GM18507 (cell line): Measurements from ENCODE around the gene RPL39.
"Not testable (repeated sequence)": the region's sequence is repeated elsewhere in the genome, so short reads cannot be mapped to it uniquely, and the experiment has no call there.

Source experiments
- DNase-seq: peaks from one replicate; pipeline ENCODE4 v3.0.0; 2011; ENCODE audit warnings: low read depth; ENCODE audit not compliant: insufficient read length; ENCODE audit errors: extremely low spot score
- FAIRE-seq: peaks from 2 replicates; lab custom pipeline; 2011; peaks lifted over from hg19 to GRCh38; lab: Jason Lieb, UNC

RPL39 gene

DNA sequence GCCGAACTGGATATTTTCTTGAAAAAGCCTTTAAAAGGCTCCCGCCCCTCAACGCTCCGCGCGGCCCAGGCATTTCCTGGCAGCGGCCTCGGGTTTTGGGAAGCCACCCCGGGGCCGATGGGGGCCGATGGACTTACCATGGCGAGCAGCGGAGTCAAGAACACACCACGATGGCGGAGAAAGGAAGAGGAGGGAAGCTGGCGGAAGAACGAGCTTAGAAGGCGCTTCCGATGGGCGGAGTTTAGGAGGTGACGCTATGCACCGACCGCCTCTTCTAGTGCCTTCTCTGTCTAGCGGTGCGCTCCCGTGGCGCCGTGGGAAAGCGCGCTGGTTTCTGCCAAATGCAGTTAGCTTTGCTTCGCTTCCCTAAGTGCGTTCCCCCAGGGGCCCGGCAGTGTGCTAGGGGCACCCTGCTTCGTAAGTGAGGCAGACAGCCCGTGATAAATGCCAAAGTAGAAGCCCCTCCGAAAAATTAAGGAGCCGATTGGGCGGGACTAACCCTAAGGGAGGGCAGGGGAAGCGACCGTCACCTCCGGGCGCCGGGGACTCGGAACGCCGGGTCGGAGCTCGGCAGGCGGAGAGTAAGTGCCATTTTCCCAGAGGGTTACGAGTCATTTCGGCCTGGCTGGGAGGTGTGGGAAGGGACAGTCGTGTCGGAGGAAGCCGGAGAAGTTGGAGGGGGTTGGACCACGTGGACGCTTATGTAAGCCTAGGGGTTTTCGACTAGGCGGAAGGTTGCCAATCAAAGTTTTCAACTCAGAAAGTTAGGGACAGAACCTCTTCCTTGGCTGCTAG is at the start of gene RPL39:
Gene RPL39, minus strand, starts transcription at position 194 of the 795 bp plus-strand sequence. Its CDS starts 54 bp downstream, at position 140.
- DNase-seq (peak; percentile 43), FAIRE-seq (peak; percentile 95)

GRCh38 chrX:119833905-119834304 is 42.5 kb upstream of the RPL39 start:
- DNase-seq, result no peak
- FAIRE-seq, result no peak

GRCh38 chrX:119828446-119828845 is 37.0 kb upstream of the RPL39 start:
- no peak for FAIRE-seq
- no peak for DNase-seq

GRCh38 chrX:119826399-119826959 is 35.0 kb upstream of the RPL39 start:
- DNase-seq, result no peak

DNA sequence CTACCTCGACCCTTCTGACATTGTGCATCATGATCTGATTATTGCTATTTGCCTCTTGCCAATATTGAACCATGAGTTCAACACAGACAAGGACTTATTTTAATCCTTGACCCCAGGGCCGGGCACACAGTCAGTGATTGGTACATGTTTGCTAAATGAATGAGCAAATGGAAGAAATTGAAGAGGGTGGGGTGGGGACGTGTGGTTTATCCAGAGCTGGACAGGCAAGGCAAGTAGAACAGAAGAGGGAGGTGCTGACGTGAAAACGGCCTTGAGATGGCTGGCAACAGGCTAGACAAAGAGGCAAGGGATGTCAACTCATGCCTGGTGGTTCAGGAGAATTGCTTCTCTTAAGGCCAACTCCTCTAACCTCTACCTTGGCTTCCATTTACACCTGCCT is 32.8 kb upstream of the RPL39 start:
- not testable (repeated sequence) for FAIRE-seq, DNase-seq

More at GRCh38 chrX:119826399-119826959, 35.0 kb upstream of the RPL39 start:
- FAIRE-seq, result no peak

GRCh38 chrX:119821703-119822102 is 30.3 kb upstream of the RPL39 start:
- peak; percentile 2 for DNase-seq
- peak; percentile 79 for FAIRE-seq

- no peak for FAIRE-seq
- no peak for DNase-seq
These were observed 25.8 kb upstream of the RPL39 start for GRCh38 chrX:119817130-119817690.

DNA sequence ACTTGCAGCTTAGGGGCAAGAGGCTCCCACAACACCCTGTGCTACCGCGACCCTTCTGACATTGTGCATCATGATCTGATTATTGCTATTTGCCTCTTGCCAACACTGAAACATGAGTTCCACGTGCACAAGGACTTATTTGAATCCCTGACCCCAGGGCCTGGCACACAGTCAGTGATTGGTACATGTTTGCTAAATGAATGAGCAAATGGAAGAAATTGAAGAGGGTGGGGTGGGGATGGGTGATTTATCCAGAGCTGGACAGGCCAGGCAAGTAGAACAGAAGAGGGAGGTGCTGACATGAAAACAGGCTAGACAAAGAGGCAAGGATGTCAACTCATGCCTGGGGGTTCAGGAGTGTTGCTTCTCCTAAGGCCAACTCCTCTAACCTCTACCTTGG is 24.9 kb upstream of the RPL39 start:
- FAIRE-seq, result no peak

GRCh38 chrX:119809185-119809666 is 17.8 kb upstream of the RPL39 start:
- no peak for FAIRE-seq
- no peak for DNase-seq

More for the DNA sequence above, 24.9 kb upstream of the RPL39 start:
- no peak for DNase-seq

DNA sequence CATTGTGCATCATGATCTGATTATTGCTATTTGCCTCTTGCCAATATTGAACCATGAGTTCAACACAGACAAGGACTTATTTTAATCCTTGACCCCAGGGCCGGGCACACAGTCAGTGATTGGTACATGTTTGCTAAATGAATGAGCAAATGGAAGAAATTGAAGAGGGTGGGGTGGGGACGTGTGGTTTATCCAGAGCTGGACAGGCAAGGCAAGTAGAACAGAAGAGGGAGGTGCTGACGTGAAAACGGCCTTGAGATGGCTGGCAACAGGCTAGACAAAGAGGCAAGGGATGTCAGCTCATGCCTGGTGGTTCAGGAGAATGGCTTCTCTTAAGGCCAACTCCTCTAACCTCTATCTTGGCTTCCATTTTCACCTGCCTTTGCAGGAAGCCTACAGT is 17.0 kb upstream of the RPL39 start:
- not testable (repeated sequence) for DNase-seq, FAIRE-seq

DNA sequence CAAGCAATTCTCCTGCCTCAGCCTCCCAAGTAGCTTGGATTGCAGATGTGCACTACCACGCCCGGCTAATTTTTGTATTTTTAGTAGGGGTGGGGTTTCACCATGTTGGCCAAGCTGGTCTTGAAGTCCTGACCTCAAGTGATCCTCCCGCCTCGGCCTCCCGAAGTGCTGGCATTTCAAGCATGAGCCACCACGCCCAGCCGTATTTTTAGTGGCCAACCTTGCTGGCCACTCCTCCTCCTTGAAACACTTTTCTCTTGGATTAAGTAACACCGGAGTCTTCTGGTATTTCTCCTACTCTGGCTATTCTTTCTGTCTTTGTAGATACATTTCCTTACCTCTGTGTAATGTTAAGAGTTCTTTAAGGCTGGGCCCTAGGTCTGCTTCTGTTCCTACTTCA is 11.1 kb upstream of the RPL39 start:
- FAIRE-seq (no peak), DNase-seq (no peak)

DNA sequence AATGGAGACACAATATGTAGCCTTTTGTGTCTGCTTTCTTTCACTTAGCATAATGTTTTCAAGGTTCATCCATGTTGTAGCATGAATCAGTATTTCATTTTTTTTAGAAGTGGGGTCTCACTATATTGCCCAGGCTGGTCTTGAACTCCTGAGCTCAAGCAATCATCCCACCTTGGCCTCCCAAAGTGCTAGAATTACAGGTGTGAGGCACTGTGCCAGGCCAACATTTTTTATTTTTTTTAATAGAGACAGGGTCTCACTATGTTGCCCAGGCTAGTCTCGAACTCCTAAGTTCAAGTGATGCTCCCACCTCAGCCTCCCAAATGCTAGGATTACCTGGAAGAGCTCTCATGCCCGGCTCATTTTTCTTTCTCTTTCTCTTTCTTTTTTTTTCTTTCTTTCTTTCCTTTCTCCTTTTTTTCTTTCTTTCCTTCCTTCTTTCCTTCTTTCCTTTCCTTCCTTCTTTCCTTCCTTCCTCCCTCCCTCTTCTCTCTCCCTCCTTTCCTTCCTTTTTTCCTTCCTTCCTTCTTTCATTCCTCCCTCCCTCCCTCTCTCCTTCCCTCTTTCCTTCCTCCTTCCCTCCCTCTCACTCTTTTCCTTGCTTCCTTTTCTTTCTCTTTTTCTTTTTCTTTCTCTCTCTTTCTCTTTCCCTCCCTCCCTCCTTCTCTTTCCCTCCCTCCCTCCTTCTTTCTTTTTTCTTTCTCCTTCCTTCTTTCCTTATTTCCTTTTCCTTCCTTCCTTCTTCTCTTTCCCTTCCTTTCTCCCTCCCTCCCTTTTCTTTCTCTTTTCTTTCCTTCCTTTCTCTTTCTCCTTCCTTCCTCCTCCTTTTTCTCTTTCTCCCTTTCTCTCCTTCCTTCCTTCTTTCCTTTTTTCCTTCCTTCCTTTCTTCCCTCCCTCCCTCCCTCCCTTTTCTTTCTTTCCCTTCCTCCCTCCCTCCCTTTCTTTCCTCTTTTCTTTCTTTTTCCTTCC is 10.1 kb upstream of the RPL39 start:
- no peak for FAIRE-seq
- DNase-seq, result no peak

GRCh38 chrX:119790977-119791436 is 423 bp downstream of the RPL39 start:
- FAIRE-seq (no peak), DNase-seq (no peak)

GRCh38 chrX:119784747-119785446 is 6.5 kb downstream of the RPL39 start:
- DNase-seq, result no peak
- FAIRE-seq, result peak; percentile 85

DNA sequence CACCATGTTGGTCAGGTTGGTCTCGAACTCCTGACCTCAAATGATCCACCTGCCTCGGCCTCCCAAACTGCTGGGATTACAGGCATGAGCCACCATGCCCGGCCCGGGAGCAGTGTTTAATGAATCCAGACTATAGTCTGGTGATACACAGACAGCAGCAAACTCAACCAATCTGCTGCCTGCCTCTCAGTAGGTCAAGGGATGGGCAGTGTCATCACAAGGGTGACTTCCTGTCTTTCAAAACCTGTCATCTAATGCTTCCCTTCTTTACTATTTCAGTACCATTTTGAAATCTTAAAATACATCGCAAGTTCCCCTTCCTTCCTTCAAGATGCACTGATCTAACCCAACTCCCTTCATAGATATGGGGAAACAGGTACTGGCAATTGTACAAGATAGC is 8.4 kb downstream of the RPL39 start:
- no peak for FAIRE-seq
- DNase-seq, result no peak

- DNase-seq (no peak), FAIRE-seq (no peak)
These were observed 12.6 kb downstream of the RPL39 start for GRCh38 chrX:119778829-119779228.

DNA sequence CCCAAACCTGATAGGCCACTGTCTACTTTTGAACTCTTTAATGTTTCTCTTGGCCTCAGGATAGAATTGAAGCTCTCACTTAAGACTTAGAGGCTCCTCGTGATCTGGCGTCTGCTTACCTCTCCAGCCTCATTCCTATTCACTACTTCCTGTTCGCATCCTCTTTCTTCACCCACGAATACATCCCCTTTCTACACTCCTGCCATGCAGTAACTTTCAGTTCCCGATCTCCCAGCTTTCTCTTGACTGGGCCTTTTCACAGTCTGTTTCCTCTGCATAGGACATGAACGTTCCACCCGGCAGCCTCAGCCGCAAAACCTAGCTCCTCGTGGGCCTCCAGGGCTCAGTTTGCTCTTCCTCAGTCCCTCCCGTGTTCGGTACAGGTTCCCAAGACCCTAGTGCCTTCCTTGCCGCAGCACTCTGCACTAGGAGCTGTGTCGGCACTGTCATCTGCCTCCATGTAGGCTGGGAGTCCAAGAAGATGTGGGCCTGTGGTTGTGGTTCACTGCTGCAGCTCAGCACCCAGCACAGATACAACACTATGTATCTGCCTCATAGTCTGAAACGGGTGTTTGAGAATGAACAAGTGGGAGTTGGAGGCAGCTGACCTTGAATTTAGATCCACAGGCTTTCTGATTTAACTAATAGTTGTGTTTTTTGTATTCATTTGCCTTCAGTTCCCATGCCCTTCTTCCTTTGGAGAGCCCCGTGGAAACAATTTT is 15.8 kb downstream of the RPL39 start:
- DNase-seq (no peak), FAIRE-seq (peak; percentile 38)

- not testable (repeated sequence) for DNase-seq, FAIRE-seq
These were observed 22.0 kb downstream of the RPL39 start for GRCh38 chrX:119769388-119769787.
